ENCODE results near the gene ADGRG3. TPM values are rescaled to one million over a fixed set of nuclear protein-coding genes. Genes with fewer than 3 reads are reported as not detected.

ADGRG3 gene
- total and polyA plus RNA-seq, 2 experiments from 2014 or later = not detected

DNA sequence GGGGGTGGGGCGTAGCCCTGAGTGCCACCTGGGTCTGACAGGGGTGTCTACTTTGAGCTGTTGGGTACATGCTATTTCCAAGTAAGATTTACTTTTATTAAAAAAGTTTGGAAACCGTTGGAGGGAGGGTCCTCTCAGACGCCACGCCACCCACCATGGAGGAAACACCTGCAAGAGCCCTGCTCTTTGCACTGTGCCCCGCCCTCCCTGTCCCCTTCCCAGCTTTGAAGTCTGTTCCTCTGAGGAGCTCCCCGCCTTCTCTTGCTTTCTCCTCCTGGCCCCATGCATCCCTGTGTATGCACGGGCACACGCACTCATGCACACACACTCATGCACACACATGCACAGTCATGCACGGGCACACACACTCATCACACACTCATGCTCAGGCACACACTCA is 24.2 kb upstream of the ADGRG3 start:
- no peaks in the 10 kb centered on the region for H3K27me3 ChIP-seq (ENCODE audit: insufficient read depth)
- no peak overlapping the region for H3K4me2 ChIP-seq
- no peak overlapping the region for H3K4me3 ChIP-seq
- no peak overlapping the region for H3K27ac Mint-ChIP-seq
- H3K4me1 Mint-ChIP-seq = no peaks in the 10 kb centered on the region; the same call in 2 of the 3 replicates
- H2AFZ ChIP-seq = no peak overlapping the region
- no peaks in the 10 kb centered on the region; the same call in 1 of the 2 replicates for H4K20me1 ChIP-seq (replicated peaks; ENCODE audit: insufficient read depth)
- H3K9me2 ChIP-seq (ENCODE audit: insufficient read depth) = no peaks in the 10 kb centered on the region
- no peaks in the 10 kb centered on the region for H3K79me2 ChIP-seq (replicated peaks; ENCODE audit: insufficient read depth)
- no peak for DNase-seq (ENCODE audit: low spot score)
- no peaks in the 10 kb centered on the region for H3K36me3 ChIP-seq (ENCODE audit: insufficient read depth)
- no peaks in the 10 kb centered on the region; the same call in 1 of the 2 replicates for H3K4me1 ChIP-seq (ENCODE audit: insufficient read depth)
- no peak overlapping the region for H3K4me3 Mint-ChIP-seq
- no peak for TF ChIP-seq CREB1 (CRISPR knock-in tag; IDR thresholded peaks at IDR 0.05; ENCODE audit: low read depth)
- TF ChIP-seq STAT1 (IDR thresholded peaks at IDR 0.05; ENCODE audit: unreplicated experiment) = no peak
- TF ChIP-seq, protein P1, sequence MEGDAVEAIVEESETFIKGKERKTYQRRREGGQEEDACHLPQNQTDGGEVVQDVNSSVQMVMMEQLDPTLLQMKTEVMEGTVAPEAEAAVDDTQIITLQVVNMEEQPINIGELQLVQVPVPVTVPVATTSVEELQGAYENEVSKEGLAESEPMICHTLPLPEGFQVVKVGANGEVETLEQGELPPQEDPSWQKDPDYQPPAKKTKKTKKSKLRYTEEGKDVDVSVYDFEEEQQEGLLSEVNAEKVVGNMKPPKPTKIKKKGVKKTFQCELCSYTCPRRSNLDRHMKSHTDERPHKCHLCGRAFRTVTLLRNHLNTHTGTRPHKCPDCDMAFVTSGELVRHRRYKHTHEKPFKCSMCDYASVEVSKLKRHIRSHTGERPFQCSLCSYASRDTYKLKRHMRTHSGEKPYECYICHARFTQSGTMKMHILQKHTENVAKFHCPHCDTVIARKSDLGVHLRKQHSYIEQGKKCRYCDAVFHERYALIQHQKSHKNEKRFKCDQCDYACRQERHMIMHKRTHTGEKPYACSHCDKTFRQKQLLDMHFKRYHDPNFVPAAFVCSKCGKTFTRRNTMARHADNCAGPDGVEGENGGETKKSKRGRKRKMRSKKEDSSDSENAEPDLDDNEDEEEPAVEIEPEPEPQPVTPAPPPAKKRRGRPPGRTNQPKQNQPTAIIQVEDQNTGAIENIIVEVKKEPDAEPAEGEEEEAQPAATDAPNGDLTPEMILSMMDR (conservative IDR thresholded peaks at IDR 0.05; ENCODE audit: low read depth in 2 of 2) = no peak
- no peak for TF ChIP-seq NANOG (IDR thresholded peaks at IDR 0.05; ENCODE audit: borderline replicate concordance)
- TF ChIP-seq POLR2AphosphoS5 (IDR thresholded peaks at IDR 0.05; ENCODE audit: low read depth) = no peak
- no peak for TF ChIP-seq ZNF331 (CRISPR knock-in tag; IDR thresholded peaks at IDR 0.05; ENCODE audit: low read depth)
- TF ChIP-seq EZH2phosphoT487 (IDR thresholded peaks at IDR 0.05; ENCODE audit: unreplicated experiment) = no peak
- no peak for TF ChIP-seq ZNF114 (CRISPR knock-in tag; IDR thresholded peaks at IDR 0.05)
- no peak for TF ChIP-seq JUNB (IDR thresholded peaks at IDR 0.05; ENCODE audit: unreplicated experiment)
- TF ChIP-seq, protein P2, sequence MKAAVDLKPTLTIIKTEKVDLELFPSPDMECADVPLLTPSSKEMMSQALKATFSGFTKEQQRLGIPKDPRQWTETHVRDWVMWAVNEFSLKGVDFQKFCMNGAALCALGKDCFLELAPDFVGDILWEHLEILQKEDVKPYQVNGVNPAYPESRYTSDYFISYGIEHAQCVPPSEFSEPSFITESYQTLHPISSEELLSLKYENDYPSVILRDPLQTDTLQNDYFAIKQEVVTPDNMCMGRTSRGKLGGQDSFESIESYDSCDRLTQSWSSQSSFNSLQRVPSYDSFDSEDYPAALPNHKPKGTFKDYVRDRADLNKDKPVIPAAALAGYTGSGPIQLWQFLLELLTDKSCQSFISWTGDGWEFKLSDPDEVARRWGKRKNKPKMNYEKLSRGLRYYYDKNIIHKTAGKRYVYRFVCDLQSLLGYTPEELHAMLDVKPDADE (IDR thresholded peaks at IDR 0.05) = no peak
- no peak for TF ChIP-seq EZH2 (IDR thresholded peaks at IDR 0.05; ENCODE audit: low read depth, unreplicated experiment)
- TF ChIP-seq, protein P3, sequence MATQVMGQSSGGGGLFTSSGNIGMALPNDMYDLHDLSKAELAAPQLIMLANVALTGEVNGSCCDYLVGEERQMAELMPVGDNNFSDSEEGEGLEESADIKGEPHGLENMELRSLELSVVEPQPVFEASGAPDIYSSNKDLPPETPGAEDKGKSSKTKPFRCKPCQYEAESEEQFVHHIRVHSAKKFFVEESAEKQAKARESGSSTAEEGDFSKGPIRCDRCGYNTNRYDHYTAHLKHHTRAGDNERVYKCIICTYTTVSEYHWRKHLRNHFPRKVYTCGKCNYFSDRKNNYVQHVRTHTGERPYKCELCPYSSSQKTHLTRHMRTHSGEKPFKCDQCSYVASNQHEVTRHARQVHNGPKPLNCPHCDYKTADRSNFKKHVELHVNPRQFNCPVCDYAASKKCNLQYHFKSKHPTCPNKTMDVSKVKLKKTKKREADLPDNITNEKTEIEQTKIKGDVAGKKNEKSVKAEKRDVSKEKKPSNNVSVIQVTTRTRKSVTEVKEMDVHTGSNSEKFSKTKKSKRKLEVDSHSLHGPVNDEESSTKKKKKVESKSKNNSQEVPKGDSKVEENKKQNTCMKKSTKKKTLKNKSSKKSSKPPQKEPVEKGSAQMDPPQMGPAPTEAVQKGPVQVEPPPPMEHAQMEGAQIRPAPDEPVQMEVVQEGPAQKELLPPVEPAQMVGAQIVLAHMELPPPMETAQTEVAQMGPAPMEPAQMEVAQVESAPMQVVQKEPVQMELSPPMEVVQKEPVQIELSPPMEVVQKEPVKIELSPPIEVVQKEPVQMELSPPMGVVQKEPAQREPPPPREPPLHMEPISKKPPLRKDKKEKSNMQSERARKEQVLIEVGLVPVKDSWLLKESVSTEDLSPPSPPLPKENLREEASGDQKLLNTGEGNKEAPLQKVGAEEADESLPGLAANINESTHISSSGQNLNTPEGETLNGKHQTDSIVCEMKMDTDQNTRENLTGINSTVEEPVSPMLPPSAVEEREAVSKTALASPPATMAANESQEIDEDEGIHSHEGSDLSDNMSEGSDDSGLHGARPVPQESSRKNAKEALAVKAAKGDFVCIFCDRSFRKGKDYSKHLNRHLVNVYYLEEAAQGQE (IDR thresholded peaks at IDR 0.05; ENCODE audit: unreplicated experiment) = no peak
- TF ChIP-seq, protein P4, sequence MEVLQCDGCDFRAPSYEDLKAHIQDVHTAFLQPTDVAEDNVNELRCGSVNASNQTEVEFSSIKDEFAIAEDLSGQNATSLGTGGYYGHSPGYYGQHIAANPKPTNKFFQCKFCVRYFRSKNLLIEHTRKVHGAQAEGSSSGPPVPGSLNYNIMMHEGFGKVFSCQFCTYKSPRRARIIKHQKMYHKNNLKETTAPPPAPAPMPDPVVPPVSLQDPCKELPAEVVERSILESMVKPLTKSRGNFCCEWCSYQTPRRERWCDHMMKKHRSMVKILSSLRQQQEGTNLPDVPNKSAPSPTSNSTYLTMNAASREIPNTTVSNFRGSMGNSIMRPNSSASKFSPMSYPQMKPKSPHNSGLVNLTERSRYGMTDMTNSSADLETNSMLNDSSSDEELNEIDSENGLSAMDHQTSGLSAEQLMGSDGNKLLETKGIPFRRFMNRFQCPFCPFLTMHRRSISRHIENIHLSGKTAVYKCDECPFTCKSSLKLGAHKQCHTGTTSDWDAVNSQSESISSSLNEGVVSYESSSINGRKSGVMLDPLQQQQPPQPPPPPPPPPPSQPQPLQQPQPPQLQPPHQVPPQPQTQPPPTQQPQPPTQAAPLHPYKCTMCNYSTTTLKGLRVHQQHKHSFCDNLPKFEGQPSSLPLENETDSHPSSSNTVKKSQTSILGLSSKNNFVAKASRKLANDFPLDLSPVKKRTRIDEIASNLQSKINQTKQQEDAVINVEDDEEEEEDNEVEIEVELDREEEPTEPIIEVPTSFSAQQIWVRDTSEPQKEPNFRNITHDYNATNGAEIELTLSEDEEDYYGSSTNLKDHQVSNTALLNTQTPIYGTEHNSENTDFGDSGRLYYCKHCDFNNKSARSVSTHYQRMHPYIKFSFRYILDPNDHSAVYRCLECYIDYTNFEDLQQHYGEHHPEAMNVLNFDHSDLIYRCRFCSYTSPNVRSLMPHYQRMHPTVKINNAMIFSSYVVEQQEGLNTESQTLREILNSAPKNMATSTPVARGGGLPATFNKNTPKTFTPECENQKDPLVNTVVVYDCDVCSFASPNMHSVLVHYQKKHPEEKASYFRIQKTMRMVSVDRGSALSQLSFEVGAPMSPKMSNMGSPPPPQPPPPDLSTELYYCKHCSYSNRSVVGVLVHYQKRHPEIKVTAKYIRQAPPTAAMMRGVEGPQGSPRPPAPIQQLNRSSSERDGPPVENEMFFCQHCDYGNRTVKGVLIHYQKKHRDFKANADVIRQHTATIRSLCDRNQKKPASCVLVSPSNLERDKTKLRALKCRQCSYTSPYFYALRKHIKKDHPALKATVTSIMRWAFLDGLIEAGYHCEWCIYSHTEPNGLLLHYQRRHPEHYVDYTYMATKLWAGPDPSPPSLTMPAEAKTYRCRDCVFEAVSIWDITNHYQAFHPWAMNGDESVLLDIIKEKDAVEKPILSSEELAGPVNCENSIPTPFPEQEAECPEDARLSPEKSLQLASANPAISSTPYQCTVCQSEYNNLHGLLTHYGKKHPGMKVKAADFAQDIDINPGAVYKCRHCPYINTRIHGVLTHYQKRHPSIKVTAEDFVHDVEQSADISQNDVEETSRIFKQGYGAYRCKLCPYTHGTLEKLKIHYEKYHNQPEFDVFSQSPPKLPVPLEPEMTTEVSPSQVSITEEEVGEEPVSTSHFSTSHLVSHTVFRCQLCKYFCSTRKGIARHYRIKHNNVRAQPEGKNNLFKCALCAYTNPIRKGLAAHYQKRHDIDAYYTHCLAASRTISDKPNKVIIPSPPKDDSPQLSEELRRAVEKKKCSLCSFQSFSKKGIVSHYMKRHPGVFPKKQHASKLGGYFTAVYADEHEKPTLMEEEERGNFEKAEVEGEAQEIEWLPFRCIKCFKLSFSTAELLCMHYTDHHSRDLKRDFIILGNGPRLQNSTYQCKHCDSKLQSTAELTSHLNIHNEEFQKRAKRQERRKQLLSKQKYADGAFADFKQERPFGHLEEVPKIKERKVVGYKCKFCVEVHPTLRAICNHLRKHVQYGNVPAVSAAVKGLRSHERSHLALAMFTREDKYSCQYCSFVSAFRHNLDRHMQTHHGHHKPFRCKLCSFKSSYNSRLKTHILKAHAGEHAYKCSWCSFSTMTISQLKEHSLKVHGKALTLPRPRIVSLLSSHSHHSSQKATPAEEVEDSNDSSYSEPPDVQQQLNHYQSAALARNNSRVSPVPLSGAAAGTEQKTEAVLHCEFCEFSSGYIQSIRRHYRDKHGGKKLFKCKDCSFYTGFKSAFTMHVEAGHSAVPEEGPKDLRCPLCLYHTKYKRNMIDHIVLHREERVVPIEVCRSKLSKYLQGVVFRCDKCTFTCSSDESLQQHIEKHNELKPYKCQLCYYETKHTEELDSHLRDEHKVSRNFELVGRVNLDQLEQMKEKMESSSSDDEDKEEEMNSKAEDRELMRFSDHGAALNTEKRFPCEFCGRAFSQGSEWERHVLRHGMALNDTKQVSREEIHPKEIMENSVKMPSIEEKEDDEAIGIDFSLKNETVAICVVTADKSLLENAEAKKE (CRISPR knock-in tag; IDR thresholded peaks at IDR 0.05) = no peak
- H3F3A ChIP-seq (replicated peaks; ENCODE audit: low read depth) = no peaks in the 10 kb centered on the region
- H3K27me3 Mint-ChIP-seq (ENCODE audit: insufficient read depth, low read depth, poor library complexity) = peaks cover 10% of the 10 kb centered on the region
- H3K27ac ChIP-seq (ENCODE audit: low read depth) = no peak overlapping the region
- H3K36me3 Mint-ChIP-seq (ENCODE audit: low read depth) = no peaks in the 10 kb centered on the region
- no peaks in the 10 kb centered on the region for H3K9me3 Mint-ChIP-seq
- ATAC-seq = no peak

All from GM23338 (cell line).